Activated CD4-positive, alpha-beta T cell treated with anti-CD3 and anti-CD28 coated beads, Interleukin-2, amount 50 U/mL, for 4 hours (primary cell): ENCODE data around the gene TCERG1L.
"Not testable (repeated sequence)": the region's sequence is repeated elsewhere in the genome, so short reads cannot be mapped to it uniquely, and the experiment has no call there.

Experiments used
- DNase-seq, 2 experiments: peaks; one replicate each; pipeline ENCODE4 v3.0.0-alpha.2; 2020

Gene TCERG1L

DNA sequence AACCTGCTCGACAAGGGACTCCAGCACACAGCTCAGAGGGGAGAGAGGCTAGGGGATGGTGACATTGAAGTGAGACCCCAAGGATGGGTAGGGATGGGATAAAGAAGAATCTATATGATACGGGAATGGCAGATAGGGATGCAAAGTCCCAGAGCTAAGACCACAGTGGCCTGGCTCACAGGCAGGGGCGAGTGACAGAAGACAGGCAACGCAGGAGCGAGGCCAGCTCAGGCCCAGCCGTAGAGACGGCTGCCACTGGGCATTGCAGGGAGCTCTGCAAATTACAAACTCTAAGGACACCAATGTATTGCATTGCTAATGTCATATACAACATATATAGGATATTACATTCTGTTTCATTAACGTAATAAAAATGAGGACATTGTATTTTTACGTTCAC, 131.4 kb downstream of the TCERG1L start:
- DNase-seq: no peak

DNA sequence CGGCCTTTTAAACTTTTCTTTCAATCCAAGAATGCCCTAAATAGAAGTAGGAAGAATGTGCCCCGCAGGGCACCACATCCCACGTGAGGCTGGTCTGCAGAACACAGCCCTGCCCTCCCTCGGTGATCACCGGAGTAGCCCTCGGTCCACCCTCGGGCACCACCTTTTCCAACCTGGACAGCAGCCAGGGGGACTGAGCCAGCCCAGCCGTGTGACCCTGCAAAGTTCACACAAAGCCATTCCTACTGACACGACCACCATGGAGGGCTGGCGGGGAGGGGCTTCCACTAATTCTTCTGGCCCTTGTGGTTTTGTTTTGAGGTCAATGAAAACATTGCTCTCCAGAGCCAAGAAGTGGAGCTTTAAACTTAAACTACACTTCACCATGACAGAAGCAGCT, 132.2 kb downstream of the TCERG1L start:
- no peak for DNase-seq

- no peak for DNase-seq
Measured at GRCh38 chr10:131178521-131179331, 132.8 kb downstream of the TCERG1L start.

DNA sequence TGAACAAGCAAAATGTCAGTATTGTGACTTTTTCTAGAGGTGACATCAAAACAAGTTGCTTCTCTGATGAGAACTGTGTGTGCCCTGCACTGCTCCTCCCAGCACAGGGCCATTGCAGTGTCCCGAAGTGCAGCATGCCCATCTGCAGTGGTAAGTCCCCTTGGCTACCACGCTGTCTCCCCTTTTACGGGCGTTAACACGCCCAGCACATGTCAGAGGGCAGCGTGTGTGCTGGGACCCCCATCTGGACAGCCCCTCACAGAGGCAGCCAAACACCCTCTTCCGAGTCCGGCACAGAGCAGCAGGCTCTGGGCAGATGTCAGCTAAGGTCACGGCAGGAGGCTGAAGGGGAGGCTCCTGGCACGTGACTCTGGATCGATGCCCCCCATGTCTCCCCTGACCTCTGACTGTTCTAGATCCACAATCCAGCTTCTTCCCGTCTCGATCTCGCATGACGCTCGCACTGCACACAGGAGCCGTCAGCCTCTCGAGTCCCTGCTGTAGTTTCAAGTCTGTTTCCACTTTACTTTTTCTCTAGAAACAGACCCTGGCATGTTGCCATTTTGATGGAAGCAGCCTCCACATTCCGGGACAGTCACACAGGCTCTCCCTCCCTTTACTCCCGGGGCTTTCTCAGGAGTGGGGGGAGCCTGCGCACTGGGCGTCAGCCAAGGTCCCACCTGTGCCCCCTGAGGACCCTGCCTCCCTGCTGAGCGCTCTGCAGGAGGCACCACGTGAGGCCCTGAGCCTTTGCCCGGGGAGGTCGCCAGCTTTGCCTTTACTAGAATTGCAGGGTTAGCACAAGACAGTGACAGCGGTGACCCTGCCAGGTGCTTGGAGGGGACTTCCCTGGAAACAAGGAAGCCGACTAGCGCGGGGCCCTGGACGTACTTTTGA, 133.8 kb downstream of the TCERG1L start:
- DNase-seq: no peak

- DNase-seq: no peak
Measured at GRCh38 chr10:131176907-131177306, 134.6 kb downstream of the TCERG1L start.

DNA sequence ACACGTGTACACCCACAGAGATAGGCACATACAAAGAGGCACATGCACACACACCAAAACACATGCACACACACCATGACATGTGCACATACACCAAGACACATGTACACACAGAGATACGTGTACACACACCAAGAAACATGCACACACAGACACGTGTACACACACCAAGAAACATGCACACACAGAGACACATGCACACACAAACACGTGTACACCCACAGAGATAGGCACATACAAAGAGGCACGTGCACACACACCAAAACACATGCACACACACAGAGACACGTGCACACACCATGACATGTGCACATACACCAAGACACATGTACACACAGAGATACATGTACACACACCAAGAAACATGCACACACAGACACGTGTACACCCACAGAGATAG, 135.2 kb downstream of the TCERG1L start:
- DNase-seq: not testable (repeated sequence)

DNA sequence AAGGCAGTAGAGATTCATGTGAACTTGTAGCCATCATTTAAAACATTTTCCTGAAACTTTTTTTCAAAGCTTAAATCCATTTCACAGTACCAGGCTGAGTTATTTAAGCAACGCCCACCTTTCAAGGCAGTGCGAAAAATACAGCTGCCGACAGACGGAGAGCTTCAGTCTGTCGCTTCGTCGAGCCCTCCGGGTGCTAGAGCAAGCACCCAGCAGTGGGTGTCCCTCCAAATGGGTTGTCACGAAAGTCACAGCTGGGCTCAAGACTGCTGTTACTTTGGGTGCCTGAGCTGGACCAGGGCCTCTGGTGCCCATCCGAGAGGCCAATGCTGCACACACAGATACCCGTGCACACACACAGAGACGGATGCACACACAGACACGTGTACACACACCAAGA, 135.6 kb downstream of the TCERG1L start:
- no peak for DNase-seq

DNA sequence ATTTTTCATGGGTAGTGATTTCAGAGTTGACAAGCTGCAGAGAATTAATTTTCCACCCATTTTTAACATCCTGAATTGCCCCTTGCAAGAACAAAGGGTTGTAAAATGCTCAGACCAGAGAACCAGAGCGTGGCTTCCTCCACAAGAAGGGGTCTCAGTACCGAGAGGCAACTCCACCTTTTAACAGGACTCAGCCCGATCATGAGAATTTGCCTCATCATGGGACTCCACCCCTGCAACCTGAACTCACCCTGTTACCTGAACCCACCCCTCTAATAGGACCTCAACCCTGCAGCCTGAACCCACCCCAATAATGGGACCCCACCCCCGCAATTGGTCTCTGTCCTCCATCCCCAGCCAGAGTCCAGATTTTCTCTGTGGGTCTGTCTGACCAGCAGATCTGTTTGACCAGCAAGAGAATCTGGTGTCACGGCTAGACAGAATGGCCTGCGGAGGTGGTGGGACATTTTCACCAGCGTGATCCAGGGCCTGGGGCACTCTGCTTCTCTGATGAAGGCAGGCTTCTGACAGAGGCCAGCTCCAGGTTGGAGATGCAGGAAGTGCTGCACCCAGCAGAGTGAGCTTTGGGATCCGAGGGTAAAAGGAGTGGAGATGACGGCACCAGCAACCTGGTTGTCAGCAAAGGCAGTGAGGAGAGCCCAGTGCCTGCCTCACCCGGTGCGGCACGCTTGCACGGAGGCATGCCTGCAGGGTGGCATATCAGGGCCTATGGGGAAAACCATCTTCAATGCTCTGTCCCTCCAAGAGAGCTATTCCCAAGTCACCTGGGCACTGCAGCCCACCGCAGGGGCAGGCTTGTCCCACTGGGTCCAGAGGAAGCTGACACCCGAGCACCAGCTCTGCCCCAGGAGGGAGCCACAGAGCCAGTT, 136.6 kb downstream of the TCERG1L start:
- no peak for DNase-seq

DNA sequence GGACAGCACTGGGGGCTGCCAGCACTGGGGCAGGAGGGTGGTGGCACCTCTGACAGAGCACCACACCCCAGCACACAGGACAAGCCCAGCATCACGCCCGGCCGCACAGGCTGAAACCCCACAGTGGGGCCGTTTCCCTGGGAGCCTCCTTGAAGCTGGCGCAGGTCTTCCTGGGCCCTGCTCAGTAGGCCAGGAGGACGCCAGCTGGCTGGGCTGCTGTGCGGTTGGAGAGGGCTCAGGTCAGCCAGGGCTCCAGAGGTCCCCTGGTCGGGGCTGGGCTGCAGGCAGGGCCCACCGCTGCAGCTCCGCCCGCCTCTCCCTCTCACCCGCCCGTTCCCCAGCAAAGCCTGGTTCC, 137.3 kb downstream of the TCERG1L start:
- no peak for DNase-seq

DNA sequence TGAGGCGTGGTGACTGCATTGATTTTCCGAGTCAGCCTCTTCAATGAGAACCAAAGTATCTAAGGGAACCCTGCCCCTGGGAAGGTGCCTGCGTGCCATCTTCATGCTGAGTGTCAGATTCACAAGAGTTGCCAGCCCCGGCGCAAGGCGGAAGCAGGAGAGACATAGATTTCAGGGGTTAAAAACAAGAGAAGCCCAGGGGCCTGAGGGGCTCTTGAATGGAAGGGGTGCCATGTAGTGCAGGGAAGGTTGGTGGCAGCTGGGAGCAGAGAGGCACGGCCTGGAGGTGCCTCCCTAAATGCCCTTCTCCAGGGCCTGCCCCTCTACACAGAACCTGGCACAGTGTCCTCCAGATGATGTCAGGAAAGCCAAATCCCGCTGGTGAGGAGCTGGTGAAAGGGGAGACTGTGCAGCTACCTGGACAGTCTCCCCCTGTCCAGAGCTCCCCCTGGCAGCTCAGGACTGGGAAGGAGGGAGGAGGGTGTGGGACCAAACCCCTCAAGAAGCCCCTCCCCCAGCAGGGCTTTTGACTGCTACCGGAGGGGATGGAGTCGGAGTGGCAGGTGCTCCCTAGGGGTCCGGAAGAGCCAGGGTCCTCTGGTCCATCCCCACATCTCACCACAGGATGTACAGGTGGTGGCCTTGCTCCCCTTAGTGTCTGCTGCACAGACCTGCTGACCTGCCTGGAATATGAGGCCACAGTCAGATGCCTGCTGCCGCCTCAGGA, 137.9 kb downstream of the TCERG1L start:
- no peak for DNase-seq

GRCh38 chr10:131172433-131172832, 139.1 kb downstream of the TCERG1L start:
- no peak for DNase-seq

GRCh38 chr10:131169146-131169545, 142.4 kb downstream of the TCERG1L start:
- DNase-seq: no peak

- DNase-seq: no peak
Measured at GRCh38 chr10:131168238-131168875, 143.2 kb downstream of the TCERG1L start.

GRCh38 chr10:131167036-131167860, 144.3 kb downstream of the TCERG1L start:
- no peak for DNase-seq

GRCh38 chr10:131166486-131166885, 145.0 kb downstream of the TCERG1L start:
- DNase-seq: no peak

DNA sequence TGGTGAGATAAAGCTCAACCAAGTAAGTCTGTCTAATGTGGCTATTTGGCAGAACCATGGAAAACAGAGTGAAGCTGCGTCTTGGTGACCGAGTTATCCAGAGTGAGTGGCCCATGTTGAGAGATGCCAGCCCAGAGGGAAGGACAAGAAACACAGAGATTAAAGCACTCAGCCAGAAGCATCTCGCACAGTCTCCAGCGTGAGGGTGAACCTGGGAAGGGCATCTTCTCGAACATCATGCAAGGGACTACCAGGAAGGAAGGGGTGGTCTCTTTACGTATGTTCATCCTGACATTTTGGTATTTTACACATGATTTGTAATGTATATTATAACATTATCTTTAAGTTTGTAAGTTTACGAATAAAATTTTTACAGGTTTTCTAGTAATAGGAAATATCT, 146.4 kb downstream of the TCERG1L start:
- DNase-seq: no peak

- no peak for DNase-seq
Measured at GRCh38 chr10:131162866-131163843, 148.4 kb downstream of the TCERG1L start.

- no peak for DNase-seq
Measured at GRCh38 chr10:131162211-131162610, 149.3 kb downstream of the TCERG1L start.

GRCh38 chr10:131161087-131161486, 150.4 kb downstream of the TCERG1L start:
- no peak for DNase-seq
